ENCODE measurements around the gene TMEM35A.

Gene TMEM35A

GRCh38 chrX:101091817-101092216 is 13.1 kb downstream of the TMEM35A start:
- no peak overlapping the region for H3K9ac ChIP-seq (ENCODE audit: low read depth, low read length)
- H3K4me1 ChIP-seq (ENCODE audit: insufficient read depth, low read length), result no peaks in the 10 kb centered on the region
- no peaks in the 10 kb centered on the region for H3K36me3 ChIP-seq (ENCODE audit: insufficient read depth, low read length)
- no peaks in the 10 kb centered on the region for H3K9me3 ChIP-seq (ENCODE audit: control insufficient read depth, insufficient read depth, low read length)

- Histone ChIP-seq H3K9me3 (ENCODE audit: control insufficient read depth, insufficient read depth, low read length) (no peaks in the 10 kb centered on the region), H3K9ac (ENCODE audit: low read depth, low read length) (peak within 1 kb of the TSS; percentile 90), H3K4me1 (ENCODE audit: insufficient read depth, low read length) (no peaks in the 10 kb centered on the region), H3K36me3 (ENCODE audit: insufficient read depth, low read length) (peaks cover 8% of the 10 kb centered on the region; the same call in 1 of the 2 replicates)
These were observed 19.1 kb downstream of the TMEM35A start, which contains the start of gene CENPI for GRCh38 chrX:101097546-101098453. Gene CENPI, plus strand, starts transcription at chrX:101098204. Its CDS starts 2,867 bp downstream, at chrX:101101071.

- Histone ChIP-seq H3K4me1 (ENCODE audit: insufficient read depth, low read length) (no peaks in the 10 kb centered on the region), H3K9me3 (ENCODE audit: control insufficient read depth, insufficient read depth, low read length) (no peaks in the 10 kb centered on the region; the same call in 1 of the 2 replicates), H3K9ac (ENCODE audit: low read depth, low read length) (no peak overlapping the region), H3K36me3 (ENCODE audit: insufficient read depth, low read length) (0 out of 2 replicates have a peak, but pooled peaks cover 5% of the 10 kb centered on the region)
These were observed 29.6 kb downstream of the TMEM35A start for GRCh38 chrX:101108284-101108683.

- Histone ChIP-seq H3K9me3 (ENCODE audit: control insufficient read depth, insufficient read depth, low read length) (no peaks in the 10 kb centered on the region), H3K36me3 (ENCODE audit: insufficient read depth, low read length) (no peaks in the 10 kb centered on the region), H3K9ac (ENCODE audit: low read depth, low read length) (no peak overlapping the region), H3K4me1 (ENCODE audit: insufficient read depth, low read length) (no peaks in the 10 kb centered on the region)
These were observed 39.0 kb downstream of the TMEM35A start for GRCh38 chrX:101117701-101118100.

- no peak overlapping the region for H3K9ac ChIP-seq (ENCODE audit: low read depth, low read length)
- H3K4me1 ChIP-seq (ENCODE audit: insufficient read depth, low read length), result no peaks in the 10 kb centered on the region
- no peaks in the 10 kb centered on the region for H3K9me3 ChIP-seq (ENCODE audit: control insufficient read depth, insufficient read depth, low read length)
- H3K36me3 ChIP-seq (ENCODE audit: insufficient read depth, low read length), result no peaks in the 10 kb centered on the region
These were observed 57.6 kb downstream of the TMEM35A start for GRCh38 chrX:101136235-101136634.

Measured in ES-I3 (cell line).